Neural cell (in vitro differentiated cells): ENCODE results near the gene TLCD2.

Source experiments
- CTCF ChIP-seq: fragments of 450-650 bp; IDR thresholded peaks from 2 replicates; pipeline ENCODE4 v1.5.1; 2014; ENCODE audit warnings: antibody characterized with exemption, mild to moderate bottlenecking, moderate library complexity; ENCODE audit not compliant: poor library complexity, severe bottlenecking
- EP300 ChIP-seq: fragments of 450-650 bp; conservative IDR thresholded peaks from 2 replicates; pipeline ENCODE4 v1.6.1; 2014; ENCODE audit warnings: antibody characterized with exemption, mild to moderate bottlenecking, moderate library complexity; ENCODE audit not compliant: poor library complexity, severe bottlenecking
- EZH2 ChIP-seq: fragments of 200-600, 300-800 bp; shearing (Covaris generic), sonication (generic); IDR thresholded peaks from 2 replicates; pipeline ENCODE4 v1.6.1; 2014; ENCODE audit warnings: antibody characterized with exemption, low read length, borderline replicate concordance, mild to moderate bottlenecking; ENCODE audit not compliant: insufficient read depth, poor library complexity, severe bottlenecking
- POLR2AphosphoS5 ChIP-seq: IDR thresholded peaks from 2 replicates; pipeline ENCODE4 v1.6.1; 2012
- SMC3 ChIP-seq: fragments of 450-650 bp; conservative IDR thresholded peaks from 2 replicates; pipeline ENCODE4 v1.6.1; 2014; ENCODE audit warnings: antibody characterized with exemption, mild to moderate bottlenecking, moderate library complexity; ENCODE audit not compliant: poor library complexity

DNA sequence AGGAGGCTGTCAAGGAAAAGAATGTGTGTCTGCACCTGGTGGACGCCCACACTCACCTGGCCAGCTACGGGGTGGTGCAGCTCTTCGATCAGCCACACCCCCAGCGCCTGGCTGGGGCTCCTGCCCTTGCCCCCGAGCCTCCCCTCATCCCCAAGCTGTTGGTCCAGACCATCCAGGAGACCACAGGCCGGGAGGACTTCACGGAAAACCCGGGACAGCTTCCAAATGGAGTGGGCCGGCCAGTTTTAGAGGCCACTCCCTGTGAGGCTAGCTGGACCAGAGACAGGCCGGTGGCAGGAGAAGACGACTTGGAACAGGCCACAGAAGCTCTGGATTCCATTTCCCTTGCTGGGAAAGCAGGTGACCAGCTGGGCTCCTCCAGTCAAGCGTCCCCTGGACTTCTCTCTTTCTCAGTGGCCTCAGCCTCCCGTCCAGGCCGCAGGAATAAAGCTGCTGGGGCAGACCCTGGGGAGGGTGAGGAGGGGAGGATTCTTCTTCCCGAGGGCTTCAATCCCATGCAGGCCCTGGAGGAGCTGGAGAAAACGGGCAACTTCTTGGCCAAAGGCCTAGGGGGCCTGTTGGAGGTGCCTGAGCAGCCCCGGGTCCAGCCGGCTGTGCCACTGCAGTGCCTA, 16.6 kb upstream of the TLCD2 start:
- TF ChIP-seq CTCF (no peak), POLR2AphosphoS5 (no peak), SMC3 (no peak), EP300 (no peak), EZH2 (no peak)
